ENCODE results near the gene SMURF1.

DNA sequence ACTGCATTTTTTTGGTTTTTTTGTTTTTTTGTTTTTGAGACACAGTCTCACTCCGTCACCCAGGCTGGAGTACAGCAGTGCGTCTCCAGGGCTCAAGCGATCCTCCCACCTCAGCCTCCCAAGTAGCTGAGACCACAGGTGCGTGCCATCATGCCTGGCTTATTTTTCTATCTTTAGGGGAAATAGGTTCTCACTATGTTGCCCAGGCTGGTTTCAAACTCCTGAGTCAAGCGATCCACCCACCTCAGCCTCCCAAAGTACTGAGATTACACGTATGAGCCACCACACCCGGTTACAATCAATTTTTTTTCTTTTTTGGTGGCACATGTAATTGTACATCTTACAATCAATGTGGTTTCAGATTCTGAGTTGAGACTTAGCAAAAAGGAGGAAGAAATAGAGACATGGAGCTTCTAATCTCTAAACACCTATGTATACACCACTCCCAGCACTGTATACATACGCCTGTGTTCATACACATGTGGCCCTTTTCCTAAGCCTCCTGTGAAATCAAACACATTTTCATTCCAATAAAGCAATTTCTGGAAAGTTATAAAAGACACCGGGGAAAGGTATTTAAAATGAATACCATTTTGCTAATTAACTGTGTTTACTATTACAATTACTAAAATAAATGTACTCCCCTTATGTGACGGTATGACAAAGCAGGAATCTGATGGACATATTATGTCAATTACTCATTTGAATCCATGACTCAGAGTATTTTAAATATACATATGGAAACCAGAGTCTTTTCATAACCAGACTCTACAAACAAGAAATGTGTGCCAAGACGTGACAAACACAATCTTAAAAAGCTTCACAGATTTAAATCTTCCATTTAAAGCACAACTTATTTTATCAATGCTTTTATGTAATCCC, 40.9 kb downstream of the SMURF1 start:
- TF ChIP-seq CTCF (IDR thresholded peaks at IDR 0.05; ENCODE audit: poor library complexity): no peak
- TF ChIP-seq EZH2phosphoT487 (IDR thresholded peaks at IDR 0.05; ENCODE audit: low read depth, severe bottlenecking, unreplicated experiment): no peak

Measured in hepatocyte (in vitro differentiated cells).